Esophagus squamous epithelium (tissue), 4 donors: ENCODE data around the gene COL6A2.

ENCODE experiments used
- POLR2A ChIP-seq, 4 donors: fragments of 450-650 bp; IDR thresholded peaks; one replicate each; pipeline ENCODE4 v1.6.1; 2017; ENCODE audit warnings: antibody characterized with exemption in 4 of 4, mild to moderate bottlenecking in 4 of 4, moderate library complexity in 3 of 4
- TF ChIP-seq, protein P1 (sequence below), 6 experiments: fragments of 450-650 bp in 4 of 6; fragments of 200-600 bp in 2 of 6; sonication (generic) in 2 of 6; IDR thresholded peaks; one replicate each; pipeline ENCODE4 v1.5.1; 2016 to 2019; ENCODE audit warnings: antibody characterized with exemption in 6 of 6, mild to moderate bottlenecking in 4 of 6, moderate library complexity in 4 of 6

- TF ChIP-seq, protein P1, sequence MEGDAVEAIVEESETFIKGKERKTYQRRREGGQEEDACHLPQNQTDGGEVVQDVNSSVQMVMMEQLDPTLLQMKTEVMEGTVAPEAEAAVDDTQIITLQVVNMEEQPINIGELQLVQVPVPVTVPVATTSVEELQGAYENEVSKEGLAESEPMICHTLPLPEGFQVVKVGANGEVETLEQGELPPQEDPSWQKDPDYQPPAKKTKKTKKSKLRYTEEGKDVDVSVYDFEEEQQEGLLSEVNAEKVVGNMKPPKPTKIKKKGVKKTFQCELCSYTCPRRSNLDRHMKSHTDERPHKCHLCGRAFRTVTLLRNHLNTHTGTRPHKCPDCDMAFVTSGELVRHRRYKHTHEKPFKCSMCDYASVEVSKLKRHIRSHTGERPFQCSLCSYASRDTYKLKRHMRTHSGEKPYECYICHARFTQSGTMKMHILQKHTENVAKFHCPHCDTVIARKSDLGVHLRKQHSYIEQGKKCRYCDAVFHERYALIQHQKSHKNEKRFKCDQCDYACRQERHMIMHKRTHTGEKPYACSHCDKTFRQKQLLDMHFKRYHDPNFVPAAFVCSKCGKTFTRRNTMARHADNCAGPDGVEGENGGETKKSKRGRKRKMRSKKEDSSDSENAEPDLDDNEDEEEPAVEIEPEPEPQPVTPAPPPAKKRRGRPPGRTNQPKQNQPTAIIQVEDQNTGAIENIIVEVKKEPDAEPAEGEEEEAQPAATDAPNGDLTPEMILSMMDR (IDR thresholded peaks at IDR 0.05) = no peak
- no peak for TF ChIP-seq POLR2A (IDR thresholded peaks at IDR 0.05)
These were observed 70.3 kb downstream of the COL6A2 start for GRCh38 chr21:46168238-46168637.
